B cell (primary cell): ENCODE data around the gene RGSL1.

Experiments used
- EZH2 ChIP-seq: IDR thresholded peaks from 2 replicates; pipeline ENCODE4 v1.6.1; 2012; ENCODE audit warnings: borderline replicate concordance, low read depth, mild to moderate bottlenecking, moderate library complexity, low read length; ENCODE audit not compliant: insufficient read depth, poor library complexity, severe bottlenecking
- TF ChIP-seq, protein P1 (sequence below): fragments of 200-600 bp; IDR thresholded peaks from one replicate; pipeline ENCODE4 v1.8.0; 2022; ENCODE audit warnings: antibody characterized with exemption, mild to moderate bottlenecking

DNA sequence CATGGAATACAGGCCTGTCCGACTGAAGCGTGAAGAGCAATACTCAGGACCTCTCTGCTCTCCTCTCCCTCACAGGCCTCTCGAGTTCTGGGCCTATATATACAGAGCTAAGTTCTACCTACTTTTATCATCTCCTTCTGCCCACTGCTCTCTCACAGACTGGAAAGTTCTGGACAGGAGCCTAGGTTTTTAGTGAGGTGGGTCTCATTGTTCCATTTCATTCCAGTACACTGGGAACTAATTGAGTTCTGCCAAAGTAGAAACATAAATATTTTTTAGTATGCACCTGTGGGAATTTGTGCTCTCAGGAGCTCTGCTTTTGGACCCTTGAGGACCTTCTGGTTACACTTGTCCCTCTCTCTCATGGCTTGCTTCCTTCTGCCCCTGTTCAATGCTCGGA lies 49.4 kb upstream of the RGSL1 start, which contains the start of gene TEDDM1:
- TF ChIP-seq, protein P1, sequence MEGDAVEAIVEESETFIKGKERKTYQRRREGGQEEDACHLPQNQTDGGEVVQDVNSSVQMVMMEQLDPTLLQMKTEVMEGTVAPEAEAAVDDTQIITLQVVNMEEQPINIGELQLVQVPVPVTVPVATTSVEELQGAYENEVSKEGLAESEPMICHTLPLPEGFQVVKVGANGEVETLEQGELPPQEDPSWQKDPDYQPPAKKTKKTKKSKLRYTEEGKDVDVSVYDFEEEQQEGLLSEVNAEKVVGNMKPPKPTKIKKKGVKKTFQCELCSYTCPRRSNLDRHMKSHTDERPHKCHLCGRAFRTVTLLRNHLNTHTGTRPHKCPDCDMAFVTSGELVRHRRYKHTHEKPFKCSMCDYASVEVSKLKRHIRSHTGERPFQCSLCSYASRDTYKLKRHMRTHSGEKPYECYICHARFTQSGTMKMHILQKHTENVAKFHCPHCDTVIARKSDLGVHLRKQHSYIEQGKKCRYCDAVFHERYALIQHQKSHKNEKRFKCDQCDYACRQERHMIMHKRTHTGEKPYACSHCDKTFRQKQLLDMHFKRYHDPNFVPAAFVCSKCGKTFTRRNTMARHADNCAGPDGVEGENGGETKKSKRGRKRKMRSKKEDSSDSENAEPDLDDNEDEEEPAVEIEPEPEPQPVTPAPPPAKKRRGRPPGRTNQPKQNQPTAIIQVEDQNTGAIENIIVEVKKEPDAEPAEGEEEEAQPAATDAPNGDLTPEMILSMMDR, result no peak
- TF ChIP-seq EZH2, result no peak
